ENCODE results near the gene MAD2L1.

- TF ChIP-seq CTCF (IDR thresholded peaks at IDR 0.05) (no peak), ZFX (IDR thresholded peaks at IDR 0.05; ENCODE audit: borderline replicate concordance) (no peak)
These were observed 59.3 kb downstream of the MAD2L1 start for GRCh38 chr4:120007191-120007871.

Measured in 22Rv1 (cell line).